ENCODE data around the gene TMEM181. TPM values are rescaled to one million over a fixed set of nuclear protein-coding genes. Genes with fewer than 3 reads are reported as not detected.
"Not testable (repeated sequence)": the region's sequence is repeated elsewhere in the genome, so short reads cannot be mapped to it uniquely, and the experiment has no call there.

TMEM181 gene
- total and polyA plus RNA-seq, 12 donors: 8.8 to 29.1 (median 20.5) TPM

GRCh38 chr6:158674342-158675131 lies 114.6 kb downstream of the TMEM181 start:
- WGBS, 4 donors: 89 to 94% (median 92%) methylated on average over 14 of the region's 14 CpGs
- H3K4me1 ChIP-seq (replicated peaks in 1 of 2): no peaks in the 10 kb centered on the region
- no peak overlapping the region for H3K27ac ChIP-seq
- DNase-seq: peak in 1 of 7 donors; percentile 49
- no peaks in the 10 kb centered on the region for H3K9me3 ChIP-seq (replicated peaks in 1 of 3)
- no peak overlapping the region for H3K4me3 ChIP-seq
- intact Hi-C loops (cut with DNase I): no loop called here
- TF ChIP-seq POLR2A (IDR thresholded peaks at IDR 0.05) (no peak), CTCF (IDR thresholded peaks at IDR 0.05) (no peak)
- no peaks in the 10 kb centered on the region for H3K27me3 ChIP-seq
- no peaks in the 10 kb centered on the region for H3K36me3 ChIP-seq (replicated peaks in 1 of 2)

GRCh38 chr6:158677094-158677493 lies 117.2 kb downstream of the TMEM181 start:
- intact Hi-C loops (cut with DNase I); H3K27me3 ChIP-seq; H3K4me3 ChIP-seq; H3K36me3 ChIP-seq (replicated peaks in 1 of 2); H3K4me1 ChIP-seq (replicated peaks in 1 of 2); DNase-seq; H3K27ac ChIP-seq; H3K9me3 ChIP-seq (replicated peaks in 1 of 3): not testable (repeated sequence)
- whole genome bisulfite sequencing, 4 donors: 95 to 98% (median 97%) methylated on average over 3 of the region's 3 CpGs

GRCh38 chr6:158677906-158678578 lies 118.2 kb downstream of the TMEM181 start:
- H3K9me3 ChIP-seq (replicated peaks in 1 of 3): no peaks in the 10 kb centered on the region
- no peaks in the 10 kb centered on the region for H3K4me1 ChIP-seq (replicated peaks in 1 of 2)
- no peaks in the 10 kb centered on the region for H3K36me3 ChIP-seq (replicated peaks in 1 of 2)
- intact Hi-C loops (cut with DNase I): no loop called here
- no peak overlapping the region for H3K4me3 ChIP-seq
- H3K27me3 ChIP-seq: no peaks in the 10 kb centered on the region
- 69 to 88% (median 84%) methylated on average over 9 to 11 of the region's 11 CpGs for WGBS, 4 donors
- no peak for TF ChIP-seq POLR2A (IDR thresholded peaks at IDR 0.05)
- TF ChIP-seq CTCF (IDR thresholded peaks at IDR 0.05): no peak
- DNase-seq: peak in 1 of 7 donors; percentile 27
- no peak overlapping the region for H3K27ac ChIP-seq

- TF ChIP-seq CTCF (IDR thresholded peaks at IDR 0.05): no peak
- no peak for TF ChIP-seq POLR2A (IDR thresholded peaks at IDR 0.05)
- Histone ChIP-seq H3K27me3 (no peaks in the 10 kb centered on the region), H3K36me3 (replicated peaks in 1 of 2) (no peaks in the 10 kb centered on the region), H3K4me3 (no peak overlapping the region), H3K27ac (no peak overlapping the region), H3K4me1 (replicated peaks in 1 of 2) (no peaks in the 10 kb centered on the region), H3K9me3 (replicated peaks in 1 of 3) (no peaks in the 10 kb centered on the region)
- intact Hi-C loops (cut with DNase I): loop anchor here in 1 of 2 donors (10.0 kb wide), 1 partner anchor 455 kb away; no protein-coding TSS in a partner anchor
- DNase-seq: no peak
- 94 to 100% (median 97%) methylated on average over 2 of the region's 2 CpGs for WGBS, 4 donors
Observed at GRCh38 chr6:158680015-158680414, 120.1 kb downstream of the TMEM181 start.

Data from adrenal gland (tissue), 12 donors.